GM12875 (cell line): Measurements from ENCODE around the gene PLEKHG4.
A peak's percentile ranks its signal among the peaks of the same experiment; 100 is the strongest.

Source experiments
- H3K4me3 ChIP-seq: one replicate; pipeline ENCODE4 v1.5.1; 2011; ENCODE audit warnings: low read depth, low read length, control low read depth
- CTCF ChIP-seq: IDR thresholded peaks from 2 replicates; pipeline ENCODE4 v1.5.1; 2011; ENCODE audit warnings: low read depth, mild to moderate bottlenecking, control low read depth, inconsistent platforms, low read length, moderate library complexity, borderline replicate concordance; ENCODE audit not compliant: insufficient read depth

Gene PLEKHG4

GRCh38 chr16:67279296-67280089 lies at the start of gene PLEKHG4:
TSS of gene PLEKHG4 (plus strand) at chr16:67279532. CDS start at chr16:67280045, 513 bp downstream.
- peak within 1 kb of the TSS; percentile 26 for H3K4me3 ChIP-seq
- peak; percentile 92 for TF ChIP-seq CTCF

GRCh38 chr16:67229906-67230808 lies 49.2 kb upstream of the PLEKHG4 start:
- no peak overlapping the region for H3K4me3 ChIP-seq
- no peak for TF ChIP-seq CTCF

- no peak for TF ChIP-seq CTCF
- no peak overlapping the region for H3K4me3 ChIP-seq
Observed at GRCh38 chr16:67230809-67231660, 48.3 kb upstream of the PLEKHG4 start.

GRCh38 chr16:67233596-67233995 lies 45.7 kb upstream of the PLEKHG4 start:
- TF ChIP-seq CTCF = no peak
- no peak overlapping the region for H3K4me3 ChIP-seq

- no peak overlapping the region for H3K4me3 ChIP-seq
- TF ChIP-seq CTCF = no peak
Observed at GRCh38 chr16:67234180-67234597, 45.1 kb upstream of the PLEKHG4 start.

- no peak overlapping the region for H3K4me3 ChIP-seq
- no peak for TF ChIP-seq CTCF
Observed at GRCh38 chr16:67235816-67236562, 43.3 kb upstream of the PLEKHG4 start.
